EH (cell line): ENCODE data around the gene FBLIM1.
A peak's percentile ranks its signal among the peaks of the same experiment; 100 is the strongest.
"Not testable (repeated sequence)": the region's sequence is repeated elsewhere in the genome, so short reads cannot be mapped to it uniquely, and the experiment has no call there.

Source experiments
- DNase-seq: peaks from one replicate; pipeline ENCODE4 v3.0.0-alpha.2; 2015; ENCODE audit warnings: low read depth

FBLIM1 gene

DNA sequence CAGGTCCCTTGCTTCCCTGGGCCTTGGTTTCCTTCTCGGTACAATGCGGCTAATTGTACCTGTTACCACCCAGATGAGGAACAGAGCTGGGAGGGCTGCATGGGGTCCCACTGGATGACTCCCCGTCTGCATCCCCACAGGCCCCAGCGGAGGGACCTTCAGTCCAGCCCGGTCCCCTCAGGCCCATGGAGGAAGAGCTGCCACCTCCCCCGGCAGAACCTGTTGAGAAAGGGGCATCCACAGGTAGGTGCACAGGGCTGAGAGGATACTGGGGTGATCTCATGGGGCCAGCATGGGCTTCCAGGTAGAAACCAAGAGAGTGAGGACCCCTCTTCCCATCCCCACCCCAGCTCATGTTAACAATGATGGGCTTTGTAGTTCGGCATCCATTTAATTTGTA is 9.8 kb downstream of the FBLIM1 start:
- no peak for DNase-seq

DNA sequence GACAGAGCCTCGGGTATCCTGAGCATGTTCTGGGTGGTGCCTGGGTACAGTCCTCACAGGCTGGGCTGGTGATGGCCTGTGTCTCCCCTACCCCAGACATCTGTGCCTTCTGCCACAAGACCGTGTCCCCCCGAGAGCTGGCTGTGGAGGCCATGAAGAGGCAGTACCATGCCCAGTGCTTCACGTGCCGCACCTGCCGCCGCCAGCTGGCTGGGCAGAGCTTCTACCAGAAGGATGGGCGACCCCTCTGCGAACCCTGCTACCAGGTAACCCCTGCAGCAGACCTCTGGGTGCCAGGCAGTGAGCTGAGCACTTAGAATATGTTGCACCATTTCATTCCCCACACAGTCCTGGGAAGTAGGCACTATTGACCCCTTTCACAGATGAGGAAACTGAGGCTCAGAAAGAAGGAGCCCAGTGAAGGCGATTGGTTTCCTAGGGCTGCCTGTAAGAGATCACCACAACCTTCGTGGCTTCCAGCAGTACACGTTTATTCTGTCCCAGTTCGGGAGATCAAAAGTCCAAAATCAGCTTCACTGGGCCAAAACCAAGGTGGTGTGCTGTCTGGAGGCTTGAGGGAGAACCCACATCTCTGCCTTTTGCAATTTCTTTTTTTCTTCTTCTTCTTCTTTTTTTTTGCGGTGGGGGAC is 11.8 kb downstream of the FBLIM1 start:
- DNase-seq, result no peak

DNA sequence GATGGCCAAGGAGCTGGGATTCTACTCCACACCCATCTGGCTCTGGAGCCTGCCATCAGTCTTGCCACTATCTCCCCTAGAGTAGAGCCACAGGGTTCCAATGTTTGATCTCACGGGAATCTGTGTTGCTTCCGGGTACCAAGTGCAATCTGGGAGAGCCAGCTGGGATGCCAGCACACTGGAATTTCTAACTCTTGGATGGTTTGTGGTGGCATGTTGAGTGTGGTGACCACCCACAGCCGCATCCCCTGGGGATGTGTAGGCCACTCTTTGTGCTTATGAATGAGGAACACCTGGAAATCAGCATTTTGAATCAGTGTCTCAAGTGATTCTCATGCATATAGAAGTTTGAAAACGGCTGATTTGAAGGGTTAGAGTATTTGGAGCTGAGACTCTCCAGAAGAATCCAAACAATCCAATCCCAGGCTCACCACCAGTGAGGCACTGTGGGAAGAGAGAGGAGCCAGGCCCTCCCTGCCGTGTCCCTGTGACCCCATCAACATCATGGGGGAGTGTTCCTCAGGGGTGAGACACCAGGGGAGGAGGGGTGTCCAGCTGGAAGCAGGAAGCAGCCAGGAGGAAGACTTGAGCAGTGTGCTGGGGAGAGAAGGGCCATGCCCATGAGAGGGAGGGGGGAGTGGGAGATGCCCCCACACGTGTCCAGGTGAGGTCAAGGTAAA is 13.4 kb downstream of the FBLIM1 start:
- no peak for DNase-seq

DNA sequence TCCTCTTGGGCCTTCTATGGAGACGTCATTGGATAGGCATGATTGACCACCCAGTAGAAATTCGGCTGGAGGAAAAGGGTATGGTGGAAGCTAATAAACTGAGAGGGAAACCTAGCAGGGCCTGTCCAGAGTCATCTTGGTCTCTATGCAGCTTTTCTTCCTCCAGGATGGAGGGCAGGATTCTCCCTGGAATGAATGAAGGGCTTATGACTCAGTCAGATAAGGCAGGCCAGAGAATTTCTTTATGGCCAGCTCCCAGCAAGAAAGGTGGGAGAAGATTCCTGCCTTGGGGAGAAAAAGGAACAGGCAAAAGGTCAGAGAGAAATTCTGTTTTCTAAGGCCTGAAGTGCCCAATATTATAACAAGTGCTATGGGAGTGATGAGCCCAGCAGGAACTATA is 17.1 kb downstream of the FBLIM1 start:
- DNase-seq, result no peak

DNA sequence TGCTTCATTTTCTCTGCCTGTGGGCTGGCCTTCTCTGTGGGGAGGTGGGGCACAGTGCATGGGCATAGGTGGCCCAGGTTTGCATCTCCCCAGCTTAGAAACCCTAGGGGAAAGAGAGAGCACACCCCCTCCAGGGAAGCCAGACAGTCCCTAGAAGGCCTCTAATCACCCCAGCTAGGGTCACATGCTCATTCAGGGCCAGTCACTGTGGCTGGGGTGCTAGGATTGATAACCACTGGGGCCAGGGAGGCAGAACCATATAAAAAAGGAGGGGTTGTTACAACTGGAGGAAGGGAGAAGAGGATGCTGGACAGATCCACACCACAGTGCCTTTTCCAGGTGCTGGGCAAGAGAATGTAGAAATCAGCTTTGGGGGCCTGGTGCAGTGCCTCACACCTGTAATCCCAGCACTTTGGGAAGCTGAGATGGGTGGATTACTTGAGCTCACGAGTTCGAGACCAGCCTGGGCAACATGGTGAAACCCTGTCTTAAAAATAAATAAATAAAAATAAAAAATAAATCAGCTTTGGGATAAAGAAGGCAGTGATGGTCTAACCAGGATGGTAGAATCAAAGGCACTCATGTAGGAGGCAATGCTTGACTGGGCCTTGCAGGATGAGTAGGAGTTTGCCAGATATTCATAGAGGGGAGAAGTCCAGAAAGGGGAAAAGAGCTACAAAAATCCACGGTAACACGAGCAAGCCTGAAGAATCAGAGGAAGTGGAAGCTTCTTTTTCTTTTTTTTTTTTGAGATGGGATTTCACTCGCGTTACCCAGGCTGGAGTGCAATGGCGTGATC is 19.5 kb downstream of the FBLIM1 start:
- DNase-seq, result no peak

DNA sequence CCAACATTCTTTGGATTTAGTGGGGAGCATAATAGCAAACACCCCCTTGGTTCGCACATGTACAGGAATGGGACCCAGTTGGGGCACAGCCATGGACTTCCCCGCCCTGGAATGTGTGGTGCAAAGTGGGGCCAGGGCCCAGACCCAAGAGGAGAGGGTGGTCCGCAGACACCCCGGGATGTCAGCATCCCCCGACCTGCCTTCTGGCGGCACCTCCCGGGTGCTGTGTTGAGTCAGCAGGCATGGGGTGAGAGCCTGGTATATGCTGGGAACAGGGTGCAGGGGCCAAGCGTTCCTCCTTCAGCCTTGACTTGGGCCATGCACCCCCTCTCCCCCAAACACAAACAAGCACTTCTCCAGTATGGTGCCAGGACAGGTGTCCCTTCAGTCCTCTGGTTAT is 27.1 kb downstream of the FBLIM1 start:
- no peak for DNase-seq

DNA sequence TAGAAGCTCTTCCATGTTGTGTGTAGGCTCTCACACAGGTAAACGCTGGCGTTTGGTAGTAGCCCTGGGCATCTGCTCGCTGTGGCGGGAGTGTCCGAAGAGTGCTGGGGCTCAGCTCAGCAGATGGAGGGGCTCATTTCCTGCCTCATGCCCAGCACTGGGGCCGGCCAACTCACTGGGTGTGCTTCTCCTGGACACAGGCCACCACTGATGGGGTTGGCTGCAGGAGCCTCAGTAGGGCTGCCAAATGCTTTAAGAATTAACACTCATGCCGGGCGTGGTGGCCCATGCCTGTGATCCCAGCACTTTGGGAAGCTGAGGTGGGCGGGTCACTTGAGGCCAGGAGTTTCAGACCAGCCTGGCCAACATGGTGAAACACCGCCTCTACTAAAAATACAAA is 28.0 kb downstream of the FBLIM1 start:
- DNase-seq, result peak; percentile 73

DNA sequence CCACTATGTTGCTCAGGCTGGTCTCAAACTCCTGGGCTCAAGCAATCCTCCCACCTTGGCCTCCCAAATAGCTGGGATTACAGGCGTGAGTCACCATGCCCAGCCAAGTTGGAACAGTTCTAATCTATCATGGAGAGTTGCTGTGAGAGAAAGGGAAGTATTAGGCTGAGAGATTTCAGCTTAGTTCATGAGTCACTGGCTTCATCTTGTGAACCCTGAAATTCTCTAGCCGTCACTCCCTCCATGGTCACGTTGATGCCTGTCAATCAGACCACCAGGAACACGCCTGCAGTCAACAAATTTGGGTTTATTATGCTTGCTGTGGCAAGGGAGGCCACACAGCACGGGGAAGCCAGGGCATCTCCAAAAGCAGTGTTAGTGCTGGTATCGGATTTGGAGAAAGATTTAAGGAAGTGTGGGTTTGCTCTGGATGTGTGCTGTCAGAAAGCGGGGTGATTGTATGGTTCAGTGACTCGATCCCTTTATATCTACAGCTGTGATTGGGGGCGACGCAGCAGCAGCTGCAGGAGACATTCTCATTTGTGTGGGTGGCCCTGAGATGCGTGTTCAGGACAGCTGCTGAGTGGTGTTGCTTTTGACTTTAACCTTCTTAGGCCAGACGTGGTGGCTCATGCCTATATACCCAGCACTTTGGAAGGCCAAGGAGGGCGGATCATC is 30.2 kb downstream of the FBLIM1 start:
- DNase-seq, result peak; percentile 71

DNA sequence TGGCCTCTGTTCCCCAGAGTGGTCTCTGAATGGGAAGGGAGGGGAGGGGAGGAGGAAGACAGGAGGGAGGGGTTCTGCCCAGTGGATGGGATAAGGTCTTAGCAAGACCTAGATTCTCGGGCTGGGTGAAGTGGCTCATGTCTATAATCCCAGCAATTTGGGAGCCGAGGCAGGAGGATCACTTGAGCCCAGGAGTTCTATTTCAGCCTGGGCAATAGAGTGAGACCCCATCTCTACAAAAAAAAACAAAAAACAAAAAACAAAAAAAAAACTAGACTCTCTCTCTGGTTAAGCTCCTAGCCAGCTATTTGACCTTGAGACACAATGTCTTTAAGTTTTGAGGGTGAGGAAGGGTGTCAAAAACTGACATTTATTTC is 37.5 kb downstream of the FBLIM1 start:
- DNase-seq, result no peak

DNA sequence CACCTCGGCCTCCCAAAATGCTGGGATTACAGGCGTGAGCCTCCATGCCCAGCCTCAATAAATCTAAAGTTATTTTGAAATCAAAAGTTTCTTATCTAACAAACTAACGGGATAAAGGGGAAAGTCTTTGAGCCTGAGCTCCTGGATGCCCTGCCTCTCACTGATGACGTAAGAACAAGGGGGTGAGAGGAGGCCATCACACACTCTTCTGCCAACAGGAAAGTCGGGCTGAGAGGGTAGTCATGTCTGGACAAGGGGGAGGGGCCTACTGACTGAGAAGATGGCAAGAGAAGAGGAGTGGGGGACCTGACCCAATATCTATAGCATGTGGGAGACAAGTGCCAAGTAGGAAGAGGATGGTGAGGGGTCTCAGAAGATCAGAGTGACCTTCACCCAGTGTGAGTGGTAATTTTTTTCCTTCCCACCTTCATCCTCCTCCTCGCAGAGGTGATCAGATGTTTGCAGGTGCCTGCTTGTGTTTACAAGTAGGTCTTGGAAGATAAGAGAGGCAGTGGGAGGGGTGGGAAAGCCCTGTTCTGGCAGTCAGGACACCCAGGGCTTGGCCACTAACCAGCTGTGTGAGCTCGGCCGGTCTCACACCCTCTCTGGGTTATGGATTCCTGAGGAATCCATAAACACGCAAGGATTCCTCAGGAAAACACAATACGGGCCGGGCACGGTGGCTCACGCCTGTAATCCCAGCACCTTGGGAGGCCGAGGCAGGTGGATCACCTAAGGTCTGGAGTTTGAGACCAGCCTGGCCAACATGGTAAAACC is 39.2 kb downstream of the FBLIM1 start:
- DNase-seq, result peak; percentile 42

DNA sequence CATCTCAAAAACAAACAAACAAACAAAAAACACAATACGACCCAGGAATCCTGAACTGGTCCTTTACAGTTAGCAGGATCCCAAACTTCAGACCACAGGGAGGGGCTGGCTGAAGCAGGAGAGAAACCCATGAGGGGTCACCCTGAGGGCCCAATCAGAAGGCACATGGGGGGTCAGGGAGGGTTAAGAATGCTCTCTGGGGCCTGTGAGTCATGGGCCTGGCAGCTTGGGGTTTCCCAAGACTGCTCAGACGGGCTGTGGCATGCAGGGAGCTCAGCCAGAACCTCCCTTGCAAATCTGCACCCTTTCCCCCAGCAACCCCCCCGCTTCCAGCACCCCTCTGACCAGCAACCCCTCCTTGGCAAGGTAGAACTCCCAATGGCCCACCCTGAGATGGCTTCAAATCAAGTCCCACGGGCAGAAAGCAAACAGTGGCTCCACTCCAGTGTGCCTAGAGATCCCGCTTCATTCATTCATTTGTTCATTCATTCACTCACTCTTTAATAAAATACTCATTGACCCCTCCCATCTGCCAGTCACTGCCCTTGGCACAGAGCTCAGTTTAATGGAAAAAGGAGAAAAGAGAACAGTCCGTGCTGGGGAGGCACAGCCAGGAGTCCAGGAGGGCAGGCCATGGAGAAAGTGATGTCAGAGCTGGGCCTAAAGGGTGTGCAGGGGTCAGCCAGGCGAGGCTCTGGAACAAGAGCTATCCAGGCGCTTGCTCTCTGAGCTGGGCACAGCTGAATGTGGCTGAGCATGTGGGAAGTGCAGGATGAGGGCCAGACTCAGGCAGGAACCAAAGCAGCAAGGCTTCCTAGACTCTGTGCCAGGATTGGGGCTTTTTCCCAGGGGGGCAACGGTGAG is 40.6 kb downstream of the FBLIM1 start:
- peak; percentile 99 for DNase-seq

DNA sequence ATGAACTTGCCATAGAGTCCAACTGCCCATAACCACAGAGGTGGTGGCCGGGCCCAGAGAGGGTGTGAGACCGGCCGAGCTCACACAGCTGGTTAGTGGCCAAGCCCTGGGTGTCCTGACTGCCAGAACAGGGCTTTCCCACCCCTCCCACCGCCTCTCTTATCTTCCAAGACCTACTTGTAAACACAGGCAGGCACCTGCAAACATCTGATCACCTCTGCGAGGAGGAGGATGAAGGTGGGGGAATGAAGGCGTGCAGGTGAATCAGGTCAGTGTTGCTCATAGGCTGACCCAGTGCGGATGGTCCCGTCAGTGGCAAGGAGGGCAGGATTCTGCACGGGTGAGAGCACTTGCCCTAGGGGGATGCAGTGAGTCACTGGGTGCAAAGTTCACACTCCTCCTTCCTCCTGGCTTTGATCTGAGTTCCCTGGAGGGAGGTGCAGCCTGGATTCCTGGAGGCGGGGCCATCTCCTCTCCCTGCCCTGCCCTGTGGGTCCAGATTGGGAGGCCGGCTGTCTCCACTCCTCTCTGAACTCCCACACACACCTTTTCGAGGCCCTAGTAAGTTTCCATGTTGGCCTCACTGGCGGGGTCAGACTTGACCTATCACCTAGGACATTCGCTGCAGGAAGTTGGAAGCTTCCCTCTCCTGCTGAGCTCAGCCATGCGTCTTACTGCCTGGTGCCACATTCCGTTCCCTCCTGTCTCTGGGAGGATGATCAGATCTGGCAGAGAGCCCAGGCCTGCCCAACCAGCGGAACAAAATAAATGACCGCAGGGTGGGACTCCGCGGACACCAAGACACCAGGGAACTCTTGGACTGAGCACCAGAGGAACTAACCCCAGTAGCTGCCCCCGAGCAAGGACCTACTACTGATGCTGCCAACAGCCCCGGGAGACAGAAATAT is 41.6 kb downstream of the FBLIM1 start:
- DNase-seq, result peak; percentile 86

DNA sequence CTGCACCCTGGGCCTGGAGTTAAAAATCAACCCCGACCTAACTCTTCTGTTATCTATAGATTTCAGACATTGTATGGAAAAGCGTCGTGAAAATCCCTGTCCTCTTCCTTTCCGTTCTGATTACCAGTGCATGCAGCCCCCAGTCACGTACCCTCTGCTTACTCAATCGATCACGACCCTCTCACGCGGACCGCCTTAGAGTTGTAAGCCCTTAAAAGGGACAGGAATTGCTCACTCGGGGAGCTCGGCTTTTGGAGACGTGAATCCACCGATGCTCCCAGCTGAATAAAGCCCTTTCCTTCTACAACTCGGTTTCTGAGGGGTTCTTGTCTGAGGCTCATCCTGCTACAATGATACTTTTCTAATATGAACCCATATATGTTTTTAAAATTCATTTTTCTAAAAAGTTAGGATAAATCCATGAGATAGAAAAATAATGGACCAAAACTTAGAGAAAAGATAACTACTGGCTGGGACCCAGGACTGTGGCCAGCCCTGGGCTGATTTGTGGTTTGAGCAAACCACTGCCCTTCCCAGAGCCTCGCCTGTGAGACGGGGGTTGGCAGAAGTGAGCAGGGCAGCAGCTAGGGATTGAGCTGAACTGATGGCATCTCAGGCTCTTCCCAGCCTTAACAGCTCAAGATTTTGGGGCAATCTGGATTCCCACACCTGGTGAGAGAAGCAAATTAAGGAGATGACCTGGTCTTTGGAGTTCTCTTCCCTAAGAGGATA is 43.8 kb downstream of the FBLIM1 start:
- DNase-seq, result peak; percentile 66

DNA sequence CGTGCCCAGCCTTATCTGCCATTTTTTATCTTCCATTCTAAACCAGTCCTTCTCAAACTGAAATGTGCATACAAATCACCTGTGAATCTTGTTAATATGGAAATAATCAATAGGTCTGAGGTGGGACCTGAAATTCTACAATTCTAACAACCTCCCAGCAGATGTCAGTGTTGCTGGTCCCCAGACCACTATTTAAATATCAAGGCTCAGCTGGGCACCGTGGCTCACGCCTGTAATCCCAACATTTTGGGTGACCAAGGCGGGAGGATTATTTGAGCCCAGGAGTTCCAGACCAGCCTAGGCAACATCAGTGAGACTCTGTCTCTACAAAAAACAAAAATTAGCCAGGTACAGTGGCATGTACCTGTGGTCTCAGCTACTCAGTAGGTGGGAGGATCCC is 44.8 kb downstream of the FBLIM1 start:
- no peak for DNase-seq

DNA sequence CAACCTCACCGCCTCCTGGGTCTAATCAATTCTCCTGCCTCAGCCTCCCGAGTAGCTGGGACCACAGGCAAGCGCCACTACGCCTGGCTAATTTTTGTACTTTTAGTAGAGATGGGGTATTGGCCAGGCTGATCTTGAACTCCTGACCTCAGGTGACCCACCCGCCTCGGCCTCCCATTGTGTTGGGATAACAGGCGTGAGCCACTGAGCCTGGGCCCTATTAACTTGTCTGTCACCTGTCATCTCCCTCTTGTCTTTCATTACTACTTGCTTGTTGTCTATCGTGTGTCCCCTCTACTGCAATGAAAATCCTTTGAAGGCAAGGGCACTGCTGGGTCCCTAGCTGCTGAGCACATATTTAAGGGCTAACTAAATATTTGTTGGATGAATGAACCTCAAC is 45.5 kb downstream of the FBLIM1 start:
- no peak for DNase-seq

DNA sequence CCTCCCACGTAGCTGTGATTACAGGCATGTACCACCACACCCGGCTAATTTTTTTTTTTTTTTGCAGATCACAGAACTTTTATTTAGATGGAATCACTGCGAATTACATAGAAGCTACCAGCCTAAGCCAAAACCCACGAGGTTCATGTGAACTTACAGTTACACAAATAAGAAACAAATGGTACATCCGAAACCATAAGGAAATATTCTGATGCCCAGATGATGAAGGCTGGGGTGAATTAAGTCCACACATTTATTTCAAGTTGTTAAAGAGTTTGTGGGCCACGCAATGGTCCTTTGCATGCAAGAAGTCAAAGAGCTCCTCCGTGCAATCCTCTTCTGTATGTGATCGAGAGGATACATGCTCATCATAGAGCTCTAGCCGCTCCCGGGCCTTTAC is 48.5 kb downstream of the FBLIM1 start:
- no peak for DNase-seq

DNA sequence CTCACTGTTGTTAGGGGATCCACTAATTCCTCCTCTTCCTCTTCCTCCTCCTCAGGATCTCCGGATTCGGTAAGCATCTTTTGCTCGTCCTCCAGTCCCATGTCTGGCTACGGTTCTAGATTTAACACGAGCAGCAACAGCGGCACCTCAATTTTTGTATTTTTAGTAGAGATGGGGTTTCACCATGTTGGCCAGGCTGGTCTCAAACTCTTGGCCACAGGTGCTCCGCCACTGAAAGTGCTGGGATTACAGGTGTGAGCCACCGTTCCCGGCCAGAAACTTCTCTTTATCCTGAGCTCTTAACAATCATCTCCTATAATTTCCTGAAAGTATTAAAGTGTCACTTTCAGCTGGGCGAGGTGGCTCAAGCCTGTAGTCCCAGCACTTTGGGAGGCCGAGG is 49.0 kb downstream of the FBLIM1 start, which contains the start of gene UQCRHL:
Gene UQCRHL (minus strand): TSS at position 101 of the 400 bp plus-strand sequence. CDS start 0 bp downstream, at position 101.
- DNase-seq, result not testable (repeated sequence)

DNA sequence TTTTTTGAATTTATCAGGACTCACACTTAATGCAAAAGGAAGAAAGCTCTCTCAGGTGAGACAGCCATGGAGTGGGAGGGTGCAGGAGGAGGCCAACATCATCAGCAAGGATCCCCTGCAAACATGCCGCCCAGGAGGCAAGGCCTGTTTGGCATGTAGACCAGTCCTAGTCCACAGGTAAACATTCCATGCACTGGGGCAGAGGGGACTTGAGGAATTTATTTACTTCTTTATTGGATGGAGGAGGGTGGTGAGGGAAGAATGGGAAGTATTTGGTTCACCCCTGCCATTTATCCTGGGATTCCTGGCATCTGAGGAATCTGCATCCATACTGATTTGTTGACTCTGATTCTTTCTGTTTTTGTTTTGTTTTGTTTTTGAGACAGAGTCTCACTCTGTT is 50.4 kb downstream of the FBLIM1 start:
- no peak for DNase-seq

DNA sequence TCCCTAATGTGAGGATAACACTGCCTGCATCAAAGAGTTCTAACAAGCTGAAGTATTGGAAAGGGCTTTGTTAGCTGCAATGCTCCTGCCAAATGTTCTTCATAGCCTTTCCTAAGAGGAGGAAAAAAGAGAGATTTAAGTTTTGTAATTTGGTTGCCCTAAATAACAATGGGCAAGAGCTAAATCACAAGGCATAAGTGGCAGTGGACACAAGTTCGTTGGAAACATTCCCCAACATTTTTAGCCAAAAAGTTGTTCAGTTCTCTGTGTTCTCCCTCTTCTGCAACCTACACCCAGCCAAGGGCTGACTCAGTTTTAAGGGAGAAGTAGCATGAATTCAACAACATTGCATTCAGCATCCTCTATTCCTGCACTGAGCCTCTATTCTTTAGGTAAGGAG is 51.5 kb downstream of the FBLIM1 start:
- no peak for DNase-seq
